Body of pancreas (tissue), 4 donors: ENCODE data around the gene HIGD1C. TPM values are rescaled to one million over a fixed set of nuclear protein-coding genes. Genes with fewer than 3 reads are reported as not detected.
"Not testable (repeated sequence)": the region's sequence is repeated elsewhere in the genome, so short reads cannot be mapped to it uniquely, and the experiment has no call there.

Experiments
- ATAC-seq: fragments of 150-250 bp; one replicate; pipeline ENCODE4 v1.9.1; 2016
- DNase-seq, 4 donors: peaks; one replicate each; pipeline ENCODE4 v3.0.0-alpha.2; 2019
- H3K27ac ChIP-seq, 4 donors: fragments of 200-600 bp; sonication (generic); 1 replicate in 3 of 4; 2 replicates in 1 of 4; pipeline versions ENCODE4 v1.5.1 to v1.6.1; 2016 to 2019; ENCODE audit warnings: mild to moderate bottlenecking in 1 of 4, mixed read lengths in 1 of 4, moderate library complexity in 1 of 4
- H3K27me3 ChIP-seq, 2 donors: fragments of 200-600 bp; sonication (generic); one replicate each; pipeline ENCODE4 v1.6.0; 2016; ENCODE audit warnings: mild to moderate bottlenecking in 1 of 2
- H3K36me3 ChIP-seq, 2 donors: fragments of 200-600 bp; sonication (generic); replicated peaks in 1 of 2; 2 replicates each; pipeline ENCODE4 v1.5.1; 2016; ENCODE audit warnings: low read depth in 2 of 2; ENCODE audit not compliant: insufficient read depth in 1 of 2
- H3K4me1 ChIP-seq: fragments of 200-600 bp; sonication (generic); one replicate; pipeline ENCODE4 v1.6.0; 2016
- H3K4me3 ChIP-seq, 2 donors: fragments of 200-600 bp; sonication (generic); 1 replicate in 1 of 2; 2 replicates in 1 of 2; pipeline ENCODE4 v1.5.1; 2016 to 2019
- H3K9me3 ChIP-seq, 3 donors: fragments of 200-600 bp; sonication (generic); 1 replicate in 2 of 3; 2 replicates in 1 of 3; pipeline ENCODE4 v1.5.1; 2016
- CTCF ChIP-seq, 7 experiments: fragments of 450-650 bp in 4 of 7; fragments of 200-600 bp in 3 of 7; sonication (generic) in 3 of 7; IDR thresholded peaks; one replicate each; pipeline ENCODE4 v1.5.1; 2016 to 2019; ENCODE audit warnings: antibody characterized with exemption in 7 of 7
- POLR2A ChIP-seq, 3 donors: fragments of 450-650 bp; IDR thresholded peaks; one replicate each; pipeline ENCODE4 v1.6.1; 2016; ENCODE audit warnings: antibody characterized with exemption in 3 of 3, mild to moderate bottlenecking in 2 of 3
- WGBS, 2 donors: methylation state at CpG; one replicate each; pipeline ENCODE4 v1.1.5; 2017; 5-methylcytosine and 5-hydroxymethylcytosine counted together
- intact Hi-C: fragments of 100-400 bp; cut with DNase I; formaldehyde crosslinking; loops from one replicate; pipeline ENCODE4 v1.15.1; 2023
- total RNA-seq, 2 donors: library from RNA; depleted of rRNA; stranded (reverse); fragments of >200 nt; gene quantifications; one replicate each; pipeline ENCODE4 v1.1.0, GENCODE V29; 2016

The HIGD1C gene
- total RNA-seq, 2 donors from 2014 or later: not detected

- peak in 2 of 4 donors; percentile 29 to 30 for DNase-seq
- Histone ChIP-seq H3K27me3 (no peaks in the 10 kb centered on the region), H3K27ac (peak overlapping the region; percentile 5 to 84 (median 77)), H3K36me3 (peaks cover 0 to 6% of the 10 kb centered on the region in 2 donors), H3K9me3 (no peaks in the 10 kb centered on the region), H3K4me3 (peak overlapping the region in 1 of 2 donors; percentile 89), H3K4me1 (peaks cover 54% of the 10 kb centered on the region)
- intact Hi-C loops: no loop called here
- 9 to 15% methylated on average over 2 of the region's 2 CpGs for WGBS, 2 donors
- ATAC-seq: peak; percentile 13
- no peak for TF ChIP-seq CTCF (IDR thresholded peaks at IDR 0.05)
- no peak for TF ChIP-seq POLR2A (IDR thresholded peaks at IDR 0.05)
Measured at GRCh38 chr12:50927356-50927755, 25.0 kb upstream of the HIGD1C start.

- Histone ChIP-seq H3K27ac (peak overlapping the region in 3 of 4 donors; percentile 71 to 84 (median 83)), H3K9me3 (no peaks in the 10 kb centered on the region), H3K27me3 (no peaks in the 10 kb centered on the region), H3K4me3 (peak overlapping the region in 1 of 2 donors; percentile 89), H3K36me3 (peaks cover 0 to 6% of the 10 kb centered on the region in 2 donors), H3K4me1 (peaks cover 57% of the 10 kb centered on the region)
- intact Hi-C loops: no loop called here
- DNase-seq (no peak), ATAC-seq (no peak)
- TF ChIP-seq CTCF (IDR thresholded peaks at IDR 0.05) (no peak), POLR2A (IDR thresholded peaks at IDR 0.05) (no peak)
- 56% methylated on average over 6 of the region's 6 CpGs for WGBS, 2 donors
Measured at GRCh38 chr12:50927766-50928224, 24.5 kb upstream of the HIGD1C start.

- H3K9me3 ChIP-seq: no peaks in the 10 kb centered on the region
- peaks cover 0 to 6% of the 10 kb centered on the region in 2 donors for H3K36me3 ChIP-seq
- peak overlapping the region in 1 of 2 donors; percentile 2 for H3K4me3 ChIP-seq
- 52 to 62% methylated on average over 3 of the region's 3 CpGs for WGBS, 2 donors
- intact Hi-C loops: no loop called here
- DNase-seq (no peak), ATAC-seq (no peak)
- TF ChIP-seq CTCF (IDR thresholded peaks at IDR 0.05) (no peak), POLR2A (IDR thresholded peaks at IDR 0.05) (no peak)
- H3K27me3 ChIP-seq: no peaks in the 10 kb centered on the region
- peaks cover 57% of the 10 kb centered on the region for H3K4me1 ChIP-seq
- peak overlapping the region in 3 of 4 donors; percentile 28 to 84 (median 71) for H3K27ac ChIP-seq
Measured at GRCh38 chr12:50928392-50928791, 24.0 kb upstream of the HIGD1C start.

GRCh38 chr12:50929831-50930230, 22.5 kb upstream of the HIGD1C start:
- H3K27ac ChIP-seq: no peak overlapping the region
- intact Hi-C loops: no loop called here
- H3K27me3 ChIP-seq: no peaks in the 10 kb centered on the region
- H3K4me1 ChIP-seq: peaks cover 63% of the 10 kb centered on the region
- TF ChIP-seq POLR2A (IDR thresholded peaks at IDR 0.05): no peak
- no peak for TF ChIP-seq CTCF (IDR thresholded peaks at IDR 0.05)
- peaks cover 0 to 8% of the 10 kb centered on the region in 2 donors for H3K36me3 ChIP-seq
- 85 to 87% methylated on average over 3 of the region's 3 CpGs for WGBS, 2 donors
- ATAC-seq (no peak), DNase-seq (no peak)
- no peak overlapping the region for H3K4me3 ChIP-seq
- no peaks in the 10 kb centered on the region for H3K9me3 ChIP-seq

GRCh38 chr12:50930477-50930876, 21.9 kb upstream of the HIGD1C start:
- 87 to 91% methylated on average over 12 of the region's 12 CpGs for WGBS, 2 donors
- H3K36me3 ChIP-seq, H3K9me3 ChIP-seq, H3K27ac ChIP-seq, ATAC-seq, H3K27me3 ChIP-seq, DNase-seq, intact Hi-C loops, H3K4me3 ChIP-seq: not testable (repeated sequence)
- H3K4me1 ChIP-seq: peaks cover 70% of the 10 kb centered on the region
